ENCODE measurements around the gene NEDD4L.

GRCh38 chr18:58033216-58033615 is 10.8 kb upstream of the NEDD4L start:
- TF ChIP-seq ZNF8 (CRISPR knock-in tag; IDR thresholded peaks at IDR 0.05) (no peak), RARB (CRISPR knock-in tag; IDR thresholded peaks at IDR 0.05) (no peak), ZNF70 (CRISPR knock-in tag; IDR thresholded peaks at IDR 0.05) (no peak), SNAI2 (CRISPR knock-in tag; IDR thresholded peaks at IDR 0.05) (no peak), POU6F1 (CRISPR knock-in tag; IDR thresholded peaks at IDR 0.05; ENCODE audit: borderline replicate concordance, low read depth) (no peak)
